HG02943 (cell line): ENCODE data around the gene PRKG1.
"Not testable (repeated sequence)": the region's sequence is repeated elsewhere in the genome, so short reads cannot be mapped to it uniquely, and the experiment has no call there.

ENCODE experiments used
- ATAC-seq: cut with Tn5 transposase; IDR thresholded peaks from one replicate; pipeline ENCODE4 v1.9.1; 2021; ENCODE audit warnings: mild to moderate bottlenecking, low read depth, moderate library complexity; ENCODE audit not compliant: unreplicated experiment

PRKG1 gene

DNA sequence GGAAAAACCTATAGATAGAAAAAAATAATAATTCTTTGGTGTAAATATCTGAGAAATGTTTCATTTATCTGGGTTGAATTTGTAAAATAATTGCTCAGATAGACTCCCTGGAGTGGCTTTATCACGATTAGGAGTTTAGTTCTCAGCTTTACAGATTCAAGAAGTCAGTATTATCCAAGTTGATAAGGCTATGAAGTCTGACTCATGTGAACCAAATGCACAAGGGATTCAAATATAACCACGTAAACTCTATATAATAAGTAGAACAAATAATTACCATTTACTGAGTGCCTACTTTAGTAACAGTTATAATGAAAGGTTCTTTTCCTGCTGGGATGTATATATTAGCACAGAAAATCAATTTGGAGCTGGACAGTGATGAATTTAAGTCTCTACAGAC, 290.4 kb downstream of the PRKG1 start:
- no peak for ATAC-seq

DNA sequence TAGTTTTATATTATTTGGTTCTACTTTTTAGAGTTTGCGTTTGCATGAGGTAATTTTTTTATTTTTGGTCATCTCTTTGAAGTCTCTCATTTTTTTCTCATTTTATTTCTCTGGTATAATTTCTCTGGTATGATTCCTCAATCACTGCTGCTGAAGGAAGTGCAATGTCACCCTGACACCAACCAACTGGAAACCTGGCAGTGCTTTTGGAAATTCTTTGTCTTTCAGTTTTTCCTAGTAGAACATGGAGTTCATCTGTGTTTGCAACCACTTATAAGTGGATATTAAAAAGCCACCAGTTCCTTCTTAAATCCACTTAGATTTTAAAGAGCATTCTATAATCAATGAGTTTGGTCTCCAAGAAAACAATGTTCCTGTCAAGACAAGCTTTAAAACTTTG, 291.8 kb downstream of the PRKG1 start:
- ATAC-seq = no peak

DNA sequence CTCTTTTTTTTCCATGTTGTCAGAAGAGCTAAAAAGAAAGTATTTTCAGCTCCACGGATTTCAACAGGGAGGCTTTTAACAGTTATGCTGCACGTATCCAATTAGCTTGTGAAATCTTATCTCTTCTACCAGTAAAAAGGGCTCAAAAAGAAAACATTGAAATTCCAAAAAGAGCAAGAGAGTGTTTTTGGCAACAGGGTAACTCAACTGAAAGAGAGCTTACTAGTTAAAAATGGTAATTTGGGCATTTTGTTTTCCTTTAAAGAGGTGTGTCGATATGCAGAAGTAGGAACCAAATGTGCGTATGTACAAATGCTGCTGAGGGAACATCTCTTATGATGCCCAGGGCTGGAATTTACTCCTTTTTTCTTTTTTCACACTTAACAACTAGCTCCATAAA, 292.8 kb downstream of the PRKG1 start:
- no peak for ATAC-seq

DNA sequence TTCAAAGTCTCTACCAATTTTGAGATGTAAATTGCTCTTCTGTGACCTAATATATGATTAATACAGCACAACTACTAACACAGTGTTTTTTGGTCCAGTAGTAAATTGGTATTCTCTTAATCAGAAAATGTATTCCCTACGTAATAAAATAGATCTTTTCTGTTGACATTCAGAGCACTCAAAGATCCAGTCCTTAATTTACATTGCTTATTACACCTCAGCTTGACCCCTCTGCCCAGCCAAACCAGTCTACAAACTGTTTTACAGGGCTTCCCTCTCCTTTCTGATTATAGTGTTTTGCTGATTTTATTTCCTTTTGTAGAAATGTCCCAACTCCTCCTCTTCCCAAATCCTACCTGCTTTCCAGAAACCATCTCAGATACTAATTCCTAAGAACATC, 293.4 kb downstream of the PRKG1 start:
- ATAC-seq = no peak

DNA sequence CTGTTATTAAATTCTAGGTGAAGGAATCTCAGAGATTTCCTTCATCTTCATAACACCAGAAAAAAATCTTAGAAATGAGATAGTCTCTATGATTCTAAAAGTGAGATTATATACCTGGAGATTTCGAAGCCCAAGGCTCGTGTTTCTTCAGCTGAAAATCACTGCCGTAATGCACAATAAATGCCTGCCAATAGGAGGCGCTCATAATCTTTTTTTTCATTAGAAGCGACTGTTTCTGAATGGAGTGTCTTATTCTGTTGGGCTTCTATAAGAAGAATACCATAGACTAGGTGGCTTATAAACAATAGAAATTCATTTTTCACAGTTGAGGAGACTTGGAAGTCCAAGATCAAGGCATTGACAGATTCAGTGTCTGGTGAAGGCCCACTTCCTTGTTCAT, 294.7 kb downstream of the PRKG1 start:
- ATAC-seq = no peak

DNA sequence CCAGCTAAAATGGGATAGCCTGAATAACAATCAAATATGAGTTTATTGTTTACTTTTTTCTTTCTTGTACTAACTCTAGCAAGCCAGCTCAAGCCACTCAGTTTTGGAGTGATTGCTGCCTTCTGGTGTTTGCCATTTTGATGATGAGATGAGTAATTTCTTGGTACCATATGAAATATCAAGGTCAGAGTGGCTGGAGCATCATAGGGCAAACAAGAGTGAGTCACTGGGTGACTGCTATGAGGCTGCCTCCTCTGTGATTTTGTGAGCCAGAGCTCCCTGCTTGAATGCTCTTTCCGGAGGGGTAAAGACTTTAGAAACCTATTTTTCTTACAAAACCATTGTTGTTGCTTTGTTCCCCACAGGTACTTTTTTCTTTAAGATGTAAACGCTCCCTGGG, 295.6 kb downstream of the PRKG1 start:
- no peak for ATAC-seq

DNA sequence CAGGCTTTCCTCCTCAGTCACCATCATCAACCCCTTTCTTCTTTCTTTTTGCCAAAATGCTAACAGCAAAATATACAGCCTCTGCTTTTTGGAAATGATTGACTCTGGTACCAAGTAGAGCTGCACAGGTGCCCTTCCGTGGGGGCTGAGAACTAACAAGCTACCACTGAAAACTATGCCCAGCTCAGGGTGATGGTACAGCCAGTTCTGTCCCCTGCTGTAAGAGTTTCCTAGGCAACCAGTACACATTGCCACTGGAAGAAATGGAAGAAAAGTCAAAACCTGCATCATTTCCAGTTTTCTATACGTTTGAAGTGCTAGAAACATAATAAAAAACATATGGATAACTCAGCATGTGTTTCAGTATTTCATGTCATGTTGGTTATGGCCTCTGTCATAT, 297.5 kb downstream of the PRKG1 start:
- no peak for ATAC-seq

DNA sequence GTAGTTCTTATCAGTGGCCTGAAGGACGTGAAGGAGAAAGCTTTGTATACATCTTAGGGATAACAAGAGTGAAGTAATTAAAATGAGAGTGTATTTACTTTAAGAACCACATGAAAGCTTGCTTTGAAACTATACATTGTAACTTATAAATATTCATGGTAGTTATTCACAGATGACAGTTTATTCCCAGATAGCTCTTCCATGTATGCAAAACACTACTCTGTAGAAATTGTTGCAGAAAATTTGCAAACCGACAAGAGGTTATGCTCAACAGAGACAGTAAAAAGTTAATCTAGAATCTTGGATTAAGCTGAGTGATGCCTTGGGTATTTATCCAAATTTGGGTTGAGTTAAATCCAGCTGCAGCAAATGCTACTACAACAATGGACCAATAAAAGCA, 301.5 kb downstream of the PRKG1 start:
- no peak for ATAC-seq

DNA sequence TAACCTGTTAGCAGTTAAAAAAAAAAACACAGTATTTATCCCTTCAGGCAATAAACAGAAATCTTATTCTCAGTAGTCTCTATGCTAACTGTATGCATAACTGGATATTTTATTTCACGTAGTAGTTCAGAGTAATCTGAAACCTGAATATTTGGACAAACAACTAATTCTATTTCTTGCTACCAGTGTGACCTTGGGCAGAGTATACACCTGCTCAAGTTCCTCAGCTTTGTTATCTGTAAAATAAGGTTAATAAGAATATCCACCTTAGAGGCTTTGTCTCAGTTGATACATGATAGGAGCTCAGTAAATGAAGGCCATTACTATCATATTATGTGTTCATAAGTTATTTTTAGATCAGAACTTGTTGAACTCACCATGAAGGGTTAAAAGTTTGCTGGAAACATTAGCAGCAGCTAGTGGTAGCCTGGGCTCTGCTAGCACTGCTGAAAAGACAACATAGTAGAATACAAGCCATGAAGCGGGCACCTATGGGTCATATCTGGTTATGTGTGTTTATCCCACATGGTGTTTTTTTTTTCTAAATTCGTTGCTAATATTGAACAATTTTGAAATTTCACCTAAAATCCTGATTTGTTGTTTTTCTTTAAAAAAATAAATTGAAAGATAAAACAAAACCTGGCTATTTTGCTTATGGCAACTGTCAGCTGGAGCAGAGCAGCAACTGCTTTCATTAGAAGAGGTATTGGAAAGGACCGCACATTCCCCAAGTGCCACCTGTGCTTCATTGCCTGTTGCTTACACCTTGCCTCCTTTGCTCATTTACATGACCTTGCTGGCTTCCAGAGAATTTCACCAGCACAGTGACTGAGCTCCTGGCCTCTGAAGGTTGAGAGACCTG, 303.0 kb downstream of the PRKG1 start:
- no peak for ATAC-seq

DNA sequence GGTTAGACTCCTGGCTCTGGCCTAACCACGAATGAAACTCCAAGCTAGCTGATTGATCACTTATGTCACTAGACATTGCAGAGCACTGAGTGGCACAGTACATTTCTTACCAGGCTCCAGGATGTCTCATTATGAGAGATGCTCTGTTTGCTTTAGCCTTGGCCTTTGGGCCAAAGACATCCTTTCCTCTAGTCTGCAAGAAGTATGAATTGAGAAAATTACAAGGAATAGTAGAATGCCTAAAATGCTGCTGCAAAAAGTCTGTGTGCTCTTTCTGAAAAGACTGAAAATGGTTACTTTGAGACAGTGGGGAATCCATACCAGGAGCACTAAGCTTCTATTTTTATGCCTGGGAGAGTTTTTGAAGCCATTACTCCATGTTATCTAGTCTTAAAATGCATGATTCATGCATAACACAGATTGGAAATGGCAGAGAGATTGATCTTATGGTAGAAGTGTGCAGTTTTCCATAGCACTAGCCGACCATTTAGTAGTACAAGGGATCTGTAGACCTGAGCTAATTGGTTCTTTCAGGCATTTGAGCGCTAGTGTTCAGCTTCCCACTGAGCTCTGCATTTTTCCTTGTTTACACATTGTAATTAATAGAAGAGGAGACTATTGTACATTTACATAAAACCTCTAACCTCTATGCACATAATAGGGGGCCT, 303.8 kb downstream of the PRKG1 start:
- ATAC-seq = no peak

DNA sequence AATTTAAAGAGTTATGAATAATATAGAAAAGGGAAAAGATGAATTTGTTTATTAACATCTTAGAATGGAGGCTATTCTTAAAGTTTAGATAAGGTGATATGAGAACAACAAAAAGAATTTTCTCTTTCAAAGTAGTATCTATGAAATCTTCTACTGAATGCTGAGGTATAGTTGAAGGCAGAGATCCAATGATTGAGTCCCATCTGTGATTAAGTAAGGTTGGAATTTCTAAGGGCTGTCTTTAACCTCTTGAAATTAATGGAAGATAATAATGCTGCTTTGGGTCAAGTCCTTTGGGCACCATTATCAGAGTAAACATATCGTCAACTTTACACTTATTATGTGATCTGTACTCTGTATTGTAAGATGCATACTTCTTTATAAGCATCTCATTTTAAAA, 307.9 kb downstream of the PRKG1 start:
- ATAC-seq = no peak

DNA sequence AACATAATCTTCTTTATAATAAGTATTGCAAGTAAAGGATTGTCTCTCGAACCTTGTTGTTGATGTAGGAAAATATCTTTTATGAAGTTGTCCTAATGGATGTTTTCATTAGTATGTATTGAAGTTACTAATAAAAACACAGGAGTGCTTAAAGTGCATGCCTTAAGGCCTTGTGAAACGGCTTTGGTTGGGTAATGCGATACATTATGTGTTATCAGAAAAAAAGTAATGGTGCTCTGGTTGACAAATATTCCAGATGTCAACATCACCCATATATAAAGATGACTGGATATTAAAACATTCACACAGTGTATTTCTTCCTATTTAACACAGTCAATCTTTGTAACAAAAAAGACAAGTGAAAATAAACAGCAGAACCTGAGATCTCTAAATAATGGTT, 310.7 kb downstream of the PRKG1 start:
- no peak for ATAC-seq

DNA sequence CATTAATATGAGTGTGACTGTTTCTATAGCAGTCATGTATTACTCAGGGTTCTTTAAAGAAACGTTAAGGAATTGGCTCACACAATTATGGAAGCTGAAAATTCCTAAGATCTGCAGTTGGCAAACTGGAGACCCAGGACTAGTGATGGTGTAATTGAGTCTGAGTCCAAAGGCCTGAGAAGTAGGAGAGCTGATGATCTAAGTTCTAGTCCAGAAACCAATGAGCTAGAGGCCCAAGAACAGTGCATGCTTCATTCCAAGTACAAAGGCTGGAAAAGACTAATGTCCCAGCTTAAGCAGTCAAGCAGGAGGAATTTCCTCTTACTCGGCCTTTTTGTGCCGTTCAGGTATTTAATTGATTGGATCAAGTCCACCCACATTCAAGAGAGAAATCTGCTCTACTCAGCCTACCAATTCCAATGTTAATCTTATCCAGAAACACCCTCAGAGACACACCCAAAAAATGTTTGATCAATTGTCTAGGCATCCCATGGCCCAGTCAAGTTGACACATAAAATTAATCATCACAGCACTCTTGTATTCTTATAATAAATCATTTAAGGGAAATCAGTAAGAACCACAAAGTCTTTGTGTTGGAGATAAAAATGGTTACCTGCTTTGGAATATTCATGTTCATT, 312.1 kb downstream of the PRKG1 start:
- no peak for ATAC-seq

DNA sequence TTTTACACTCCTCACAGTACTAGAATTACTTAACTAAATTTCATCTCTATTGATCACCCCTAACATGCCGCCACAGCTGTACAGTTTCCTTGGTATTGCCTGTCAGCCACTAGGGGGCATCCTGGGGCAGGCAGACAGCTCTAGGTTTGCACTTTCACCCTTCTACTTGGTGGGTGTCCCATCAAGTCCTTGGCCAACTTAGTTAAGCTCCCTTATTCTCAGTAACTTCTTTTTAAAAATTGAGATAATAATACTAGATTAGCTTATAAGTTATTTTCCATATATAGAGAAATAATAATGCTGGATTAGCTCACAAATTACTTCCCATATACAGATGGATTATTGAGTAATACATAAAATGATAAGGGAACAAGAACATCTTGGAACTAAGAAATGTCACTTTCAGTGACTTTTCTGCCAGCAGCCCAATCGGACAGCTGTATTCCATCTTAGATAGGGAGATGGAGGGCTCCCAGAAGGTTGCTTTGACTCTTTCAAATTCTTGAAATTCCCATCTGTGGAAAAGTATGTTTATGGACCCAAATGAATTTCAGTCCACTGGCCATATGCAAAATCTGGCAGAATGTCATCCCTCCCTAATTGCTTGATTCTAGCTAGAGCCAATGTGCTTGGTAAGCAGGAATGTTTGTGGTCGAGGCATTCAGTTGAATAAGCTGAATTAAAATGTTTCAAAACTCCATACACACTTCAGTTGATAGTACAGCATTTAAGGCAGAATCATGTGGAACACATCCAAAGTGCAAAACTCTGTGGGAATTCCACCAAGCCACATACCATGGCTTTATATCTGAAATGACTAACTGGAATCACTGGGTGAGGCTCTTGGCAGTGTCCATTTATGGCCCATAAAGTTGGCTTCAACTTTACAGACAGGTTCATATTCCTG, 315.4 kb downstream of the PRKG1 start:
- ATAC-seq = no peak

DNA sequence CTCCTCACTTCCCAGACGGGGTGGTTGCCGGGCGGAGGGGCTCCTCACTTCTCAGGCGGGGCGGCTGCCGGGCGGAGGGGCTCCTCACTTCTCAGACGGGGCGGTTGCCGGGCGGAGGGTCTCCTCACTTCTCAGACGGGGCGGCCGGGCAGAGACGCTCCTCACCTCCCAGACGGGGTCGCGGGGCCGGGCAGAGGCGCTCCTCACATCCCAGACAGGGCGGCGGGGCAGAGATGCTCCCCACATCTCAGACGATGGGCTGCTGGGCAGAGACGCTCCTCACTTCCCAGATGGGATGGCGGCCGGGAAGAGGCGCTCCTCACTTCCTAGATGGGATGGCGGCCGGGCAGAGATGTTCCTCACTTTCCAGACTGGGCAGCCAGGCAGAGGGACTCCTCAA, 318.7 kb downstream of the PRKG1 start:
- ATAC-seq = not testable (repeated sequence)

DNA sequence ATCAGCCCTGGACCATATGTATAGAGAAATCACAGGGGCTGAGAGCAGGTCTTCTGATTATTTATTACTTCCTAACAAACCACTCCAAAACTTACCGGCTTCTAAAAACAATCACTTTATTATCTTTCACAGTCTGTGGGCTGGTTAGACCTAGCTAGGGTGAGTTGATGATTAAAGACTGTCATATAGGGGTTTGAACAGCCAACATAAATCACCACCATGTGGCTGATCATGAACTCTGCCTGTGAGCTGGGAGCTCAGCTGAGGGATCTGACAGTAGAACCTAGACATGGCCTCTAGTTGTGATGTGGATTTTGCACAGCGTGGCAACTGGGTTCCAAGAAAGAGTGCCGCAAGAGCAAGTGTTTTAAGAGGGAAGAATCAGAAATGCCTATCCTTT, 319.8 kb downstream of the PRKG1 start:
- ATAC-seq = no peak

DNA sequence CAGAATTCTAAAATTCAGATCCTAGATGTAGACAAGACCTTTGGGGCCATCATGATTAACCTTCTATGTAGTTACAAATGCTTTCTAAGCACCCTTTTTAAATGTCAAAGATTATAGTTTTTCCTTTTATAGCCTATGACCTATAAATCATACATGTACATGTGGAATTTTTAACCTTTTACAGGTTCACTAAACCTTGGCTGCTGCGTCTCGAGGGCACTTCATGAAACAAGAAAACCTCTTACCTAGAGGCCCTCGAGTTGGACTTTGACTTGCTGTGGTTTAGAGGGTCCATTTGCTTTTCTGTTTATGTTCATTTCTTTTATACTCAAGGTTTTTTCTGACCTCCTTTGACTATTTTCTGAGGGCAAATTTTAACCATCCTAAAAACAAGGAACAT, 323.0 kb downstream of the PRKG1 start:
- no peak for ATAC-seq

DNA sequence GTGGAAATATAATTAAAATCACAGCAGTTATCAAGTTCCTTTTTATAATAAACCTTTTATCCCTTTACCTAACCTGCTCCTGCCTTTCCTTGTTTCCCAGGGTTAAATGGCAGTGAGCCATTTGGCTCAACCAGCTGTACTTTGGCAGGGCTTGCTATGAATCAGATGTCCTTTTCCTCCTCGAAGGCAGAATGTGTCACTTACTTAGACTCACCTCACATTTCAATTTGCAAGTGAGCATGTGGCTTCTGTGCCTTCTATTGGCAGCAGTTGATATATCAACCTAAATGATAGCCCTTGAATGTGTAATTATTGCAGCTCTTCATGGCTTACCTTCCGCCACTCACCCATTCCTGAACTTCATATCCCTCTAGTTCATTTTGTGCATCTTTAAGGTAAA, 323.4 kb downstream of the PRKG1 start:
- no peak for ATAC-seq

DNA sequence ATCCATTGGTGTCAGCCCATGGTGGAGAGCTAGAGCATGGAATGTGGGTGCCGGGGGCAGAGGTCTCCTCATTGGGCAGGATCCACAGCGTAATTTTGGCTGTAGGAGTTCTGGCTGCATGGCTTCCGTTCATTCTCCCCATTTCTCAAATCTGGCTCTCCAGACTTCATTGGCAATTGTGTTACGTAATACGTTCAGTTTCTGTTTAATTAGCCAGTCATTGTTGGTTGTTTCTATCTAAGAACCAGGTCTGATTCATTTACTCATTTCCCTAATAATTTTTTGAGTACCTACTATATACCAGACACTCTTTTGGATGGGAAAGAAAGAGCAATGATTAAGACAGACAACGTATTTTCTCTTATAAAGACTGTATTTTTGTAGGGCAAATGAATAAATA, 325.6 kb downstream of the PRKG1 start:
- ATAC-seq = no peak

DNA sequence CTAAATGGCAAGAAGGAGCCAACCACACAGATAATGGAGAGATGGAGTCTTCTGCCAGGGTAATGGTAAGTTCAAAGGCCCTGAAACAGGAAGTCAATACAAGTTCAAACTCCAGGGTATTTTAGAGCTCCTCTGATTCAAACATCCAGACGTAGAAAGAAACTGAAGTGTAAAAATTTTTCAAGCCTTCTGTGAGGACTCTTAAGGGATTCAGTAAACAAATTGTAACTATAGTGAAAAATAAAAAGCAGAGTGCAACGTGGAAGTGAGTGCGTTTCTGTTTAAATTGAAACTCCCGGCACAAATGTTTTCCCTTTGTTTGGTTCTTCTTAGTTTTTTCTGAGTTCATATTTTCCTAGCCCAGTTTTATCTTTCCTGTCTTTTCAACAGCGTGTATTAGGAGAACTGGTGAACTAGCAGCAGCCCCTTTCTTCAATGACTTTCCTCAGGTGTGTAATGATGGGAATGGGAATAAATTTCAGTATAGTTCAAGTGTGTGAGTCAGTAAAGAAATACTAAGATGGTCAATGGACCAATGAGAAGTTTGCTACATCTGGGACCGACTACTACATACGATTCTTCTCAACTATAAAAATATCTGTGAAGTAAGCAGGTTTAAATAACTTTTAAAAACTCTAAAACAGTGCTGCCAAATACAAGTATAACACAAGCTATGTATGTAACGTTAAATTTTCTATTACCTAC, 326.3 kb downstream of the PRKG1 start:
- no peak for ATAC-seq
